ENCODE measurements around the gene SLC44A1. TPM values are rescaled to one million over a fixed set of nuclear protein-coding genes. Genes with fewer than 3 reads are reported as not detected.

Gene SLC44A1
- total RNA-seq, 1 donor from 2014 or later, result 17.1 TPM

DNA sequence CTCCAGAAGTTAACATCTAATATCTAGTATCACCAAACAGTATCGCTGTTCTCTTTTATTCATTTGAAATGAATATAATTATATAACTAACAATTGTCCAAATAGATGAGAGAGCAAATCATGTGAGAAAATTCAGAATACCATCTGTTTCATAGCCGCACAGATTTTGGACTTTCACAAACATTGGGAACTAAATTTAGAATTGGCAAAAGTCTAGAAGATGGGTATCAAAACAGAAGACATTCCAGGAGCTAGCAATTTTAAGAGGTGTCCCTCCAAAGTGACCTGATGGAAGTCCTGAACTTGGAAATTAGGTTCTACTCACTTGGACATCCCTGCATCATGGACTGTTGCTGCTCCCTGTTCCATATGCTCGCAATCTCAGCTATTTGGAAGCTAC is 146.4 kb downstream of the SLC44A1 start:
- no peak for DNase-seq (ENCODE audit: low read depth in 2 of 2)

- DNase-seq (ENCODE audit: low read depth in 2 of 2), result no peak
These were observed 146.8 kb downstream of the SLC44A1 start for GRCh38 chr9:105391288-105391687.

DNA sequence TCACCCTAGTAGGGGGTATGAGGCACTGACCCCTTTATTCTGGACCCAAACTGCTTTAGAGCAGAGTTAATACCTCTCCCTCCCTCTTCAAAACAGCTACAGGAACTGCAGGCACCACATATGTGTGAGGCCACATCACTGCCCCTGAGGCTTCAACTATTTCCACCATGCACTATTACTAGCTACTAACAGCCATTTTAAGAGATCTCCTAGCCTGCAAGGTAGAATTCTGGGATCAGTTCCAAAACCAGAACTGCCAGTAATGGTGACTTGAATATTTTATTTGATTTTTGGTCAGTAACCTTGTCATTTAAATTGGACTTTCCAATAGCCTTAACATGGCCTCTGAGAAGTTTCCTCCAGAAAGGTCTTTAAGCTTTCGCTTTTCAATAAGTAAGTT is 148.1 kb downstream of the SLC44A1 start:
- no peak for DNase-seq (ENCODE audit: low read depth in 2 of 2)

GRCh38 chr9:105393576-105394344 is 149.3 kb downstream of the SLC44A1 start:
- DNase-seq (ENCODE audit: low read depth in 2 of 2), result no peak

GRCh38 chr9:105396441-105396840 is 152.0 kb downstream of the SLC44A1 start:
- no peak for DNase-seq (ENCODE audit: low read depth in 2 of 2)

- no peak for DNase-seq (ENCODE audit: low read depth in 2 of 2)
These were observed 152.4 kb downstream of the SLC44A1 start for GRCh38 chr9:105396901-105397300.

DNA sequence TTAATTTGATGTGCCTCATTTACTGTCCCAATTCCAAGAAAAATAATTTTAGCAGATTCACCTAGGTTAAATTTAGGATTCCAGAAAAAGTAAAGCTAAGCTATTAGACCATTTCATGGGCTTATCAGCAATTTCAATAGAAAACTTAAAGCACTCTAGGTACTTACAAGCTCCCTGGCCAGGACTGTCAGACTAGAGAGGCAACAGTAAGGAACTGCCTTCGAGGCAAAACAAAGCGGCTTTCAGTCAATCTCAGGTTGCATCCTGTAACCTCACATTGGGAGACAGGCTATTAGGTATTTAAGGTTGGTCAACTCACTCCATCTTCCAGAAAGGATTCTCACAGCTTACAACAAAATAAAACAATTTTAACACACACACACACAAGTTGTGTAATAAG is 154.7 kb downstream of the SLC44A1 start:
- DNase-seq (ENCODE audit: low read depth in 2 of 2), result no peak

DNA sequence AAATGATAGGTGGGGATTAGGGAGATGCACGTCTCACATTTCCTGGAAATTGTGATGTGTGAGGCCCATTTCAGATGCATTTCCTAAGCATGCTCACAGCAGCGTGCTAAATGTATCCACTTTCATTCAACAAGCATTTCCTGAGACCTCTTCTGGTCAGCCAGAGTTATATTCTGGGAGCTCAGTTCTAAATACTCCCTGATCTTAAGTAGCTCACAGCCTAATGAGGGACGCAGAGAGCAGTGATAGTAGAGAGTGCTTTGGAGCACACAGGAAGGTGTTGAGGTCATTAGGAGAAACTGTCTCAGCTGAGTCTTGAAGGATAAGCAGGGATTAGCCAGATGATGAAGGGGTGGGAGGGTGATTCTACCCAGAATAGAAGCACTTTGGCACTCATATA is 157.2 kb downstream of the SLC44A1 start:
- DNase-seq (ENCODE audit: low read depth in 2 of 2), result peak in 1 of 2 donors; percentile 20

DNA sequence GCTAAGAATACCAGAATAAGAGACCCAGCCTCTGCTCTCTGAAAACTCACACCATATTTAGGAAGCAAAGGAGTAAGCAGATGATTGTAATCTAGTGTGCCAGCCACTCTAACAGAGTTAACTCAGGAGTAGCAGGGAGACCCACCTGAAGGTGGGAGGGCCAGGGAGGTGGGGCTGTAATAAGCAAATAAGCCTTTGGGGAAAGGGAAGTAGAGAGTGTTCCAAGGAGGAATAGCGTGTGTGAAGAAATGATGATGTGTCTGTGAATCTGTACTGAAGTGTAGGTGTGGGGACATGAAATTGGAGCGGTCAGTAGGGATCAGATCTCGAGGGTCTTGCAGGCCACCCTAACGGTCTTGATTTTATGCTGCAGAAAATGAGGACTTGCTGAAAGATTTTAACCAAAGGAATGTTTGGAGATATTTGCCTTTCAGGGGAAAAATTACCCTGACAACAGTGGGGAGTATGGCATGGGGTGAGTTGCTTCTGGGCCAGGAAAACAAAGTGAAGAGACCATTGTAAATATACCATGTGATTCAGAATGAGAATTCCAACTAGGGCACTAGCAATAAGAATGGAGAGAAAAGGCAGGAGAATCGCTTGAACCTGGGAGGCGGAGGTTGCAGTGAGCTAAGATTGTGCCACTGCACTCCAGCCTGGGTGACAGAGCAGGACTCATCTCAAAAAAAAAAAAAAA is 159.2 kb downstream of the SLC44A1 start:
- DNase-seq (ENCODE audit: low read depth in 2 of 2), result no peak

GRCh38 chr9:105405514-105406131 is 161.2 kb downstream of the SLC44A1 start:
- peak in 1 of 2 donors; percentile 38 for DNase-seq (ENCODE audit: low read depth in 2 of 2)

GRCh38 chr9:105406369-105406768 is 161.9 kb downstream of the SLC44A1 start:
- no peak for DNase-seq (ENCODE audit: low read depth in 2 of 2)

- peak in 1 of 2 donors; percentile 34 for DNase-seq (ENCODE audit: low read depth in 2 of 2)
These were observed 169.1 kb downstream of the SLC44A1 start for GRCh38 chr9:105413525-105413924.

DNA sequence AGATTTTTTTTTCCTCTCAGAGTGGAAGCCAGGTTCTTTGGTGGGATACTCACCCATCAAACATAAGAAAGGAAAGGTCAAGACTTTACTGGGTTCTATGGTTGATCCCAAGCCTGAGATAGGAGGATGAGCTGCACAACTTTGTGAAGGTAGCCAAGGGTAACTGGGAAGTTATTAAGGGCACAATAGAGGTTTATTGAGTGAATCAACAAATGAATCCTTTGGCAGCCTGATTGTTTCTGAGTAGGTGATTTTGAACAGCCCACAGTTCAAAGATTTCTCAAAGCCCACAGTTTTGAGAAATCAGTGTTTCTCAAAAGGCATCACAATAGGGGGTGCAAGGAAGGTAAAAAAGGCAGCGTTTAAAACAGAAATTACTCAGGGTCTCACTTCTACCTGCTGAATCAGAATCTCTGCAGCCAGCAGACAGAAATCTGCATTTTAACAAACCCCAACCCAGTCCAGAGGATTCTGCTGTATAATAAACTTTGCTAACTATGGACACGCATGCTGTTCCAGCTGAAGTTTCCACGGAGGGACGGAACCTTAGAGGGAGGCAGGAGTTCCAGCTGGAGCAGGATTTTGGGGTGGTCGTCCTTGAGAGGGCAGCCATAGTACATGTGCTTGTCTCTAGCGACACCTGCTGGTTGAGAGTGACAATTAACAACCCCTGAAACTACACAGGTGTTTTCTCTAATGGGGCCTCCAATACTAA is 170.7 kb downstream of the SLC44A1 start:
- peak; percentile 43 to 59 for DNase-seq (ENCODE audit: low read depth in 2 of 2)

DNA sequence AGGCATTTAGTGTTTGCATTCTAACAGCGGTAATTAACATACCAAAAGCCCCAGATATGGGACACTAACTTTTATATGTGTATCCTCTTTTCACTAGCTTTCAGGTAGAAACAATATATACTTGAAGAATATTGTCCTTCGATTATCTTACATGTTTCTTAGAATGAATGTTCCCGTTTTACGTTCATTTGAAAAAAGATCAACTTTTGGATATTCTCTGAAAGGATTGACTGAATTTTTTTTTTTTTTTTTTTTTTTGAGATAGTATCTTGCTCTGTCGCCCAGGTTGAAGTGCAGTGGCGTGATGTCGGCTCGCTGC is 171.2 kb downstream of the SLC44A1 start:
- no peak for DNase-seq (ENCODE audit: low read depth in 2 of 2)

DNA sequence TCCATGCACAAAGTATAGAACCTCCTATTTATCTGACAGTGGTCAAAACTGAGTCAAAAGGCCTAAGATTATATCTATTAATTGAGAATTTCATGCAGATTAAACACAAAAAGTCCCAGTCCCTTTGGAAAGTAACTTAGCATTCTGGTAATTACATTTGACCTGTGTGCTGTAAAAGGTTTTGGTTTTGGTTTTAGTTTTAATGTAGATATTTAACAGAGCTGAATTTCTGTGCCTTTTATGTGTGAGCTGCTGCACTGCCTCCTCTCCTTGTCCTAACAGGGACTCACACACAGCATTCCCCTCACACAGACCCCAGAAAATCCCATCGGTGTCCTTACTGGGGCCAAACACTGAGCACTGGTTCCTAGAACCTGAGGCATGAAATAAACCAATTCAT is 172.4 kb downstream of the SLC44A1 start:
- DNase-seq (ENCODE audit: low read depth in 2 of 2), result no peak

GRCh38 chr9:105418588-105419500 is 174.4 kb downstream of the SLC44A1 start:
- DNase-seq (ENCODE audit: low read depth in 2 of 2), result no peak

- DNase-seq (ENCODE audit: low read depth in 2 of 2), result no peak
These were observed 175.6 kb downstream of the SLC44A1 start for GRCh38 chr9:105419816-105420597.

- DNase-seq (ENCODE audit: low read depth in 2 of 2), result no peak
These were observed 176.7 kb downstream of the SLC44A1 start for GRCh38 chr9:105421154-105421553.

- DNase-seq (ENCODE audit: low read depth in 2 of 2), result no peak
These were observed 177.4 kb downstream of the SLC44A1 start for GRCh38 chr9:105421864-105422263.

GRCh38 chr9:105425816-105426433 is 181.5 kb downstream of the SLC44A1 start:
- DNase-seq (ENCODE audit: low read depth in 2 of 2), result peak in 1 of 2 donors; percentile 24

Data from dermis microvascular lymphatic vessel endothelial cell (primary cell).